ENCODE results near the gene FMNL1.

Gene FMNL1

GRCh38 chr17:45266372-45266926 lies 44.8 kb downstream of the FMNL1 start:
- Histone ChIP-seq H3K4me1 (ENCODE audit: insufficient read depth, low read length) (peaks cover 7% of the 10 kb centered on the region), H3K9me3 (ENCODE audit: insufficient read depth, low read length, severe bottlenecking) (no peaks in the 10 kb centered on the region), H3K79me2 (ENCODE audit: insufficient read depth, low read length) (no peaks in the 10 kb centered on the region), H3K36me3 (ENCODE audit: insufficient read depth, low read length) (peaks cover 82% of the 10 kb centered on the region), H3K27me3 (ENCODE audit: insufficient read depth, low read length, poor library complexity) (no peaks in the 10 kb centered on the region), H3K4me3 (ENCODE audit: low read depth in 1 of 2, low read length in 2 of 2) (no peak overlapping the region), H3K27ac (ENCODE audit: low read length) (no peak overlapping the region), H3K9ac (ENCODE audit: low read depth, low read length) (no peak overlapping the region), H3K4me2 (ENCODE audit: insufficient read depth, low read length) (no peak overlapping the region), H4K20me1 (ENCODE audit: insufficient read depth, low read length) (no peaks in the 10 kb centered on the region), H2AFZ (ENCODE audit: low read depth, low read length) (no peak overlapping the region)
- DNase-seq (no peak), ATAC-seq (ENCODE audit: insufficient read depth, low read depth) (no peak)
- TF ChIP-seq EZH2 (IDR thresholded peaks at IDR 0.05; ENCODE audit: borderline replicate concordance, low read depth, low read length, severe bottlenecking), result no peak
- TF ChIP-seq, protein P1, sequence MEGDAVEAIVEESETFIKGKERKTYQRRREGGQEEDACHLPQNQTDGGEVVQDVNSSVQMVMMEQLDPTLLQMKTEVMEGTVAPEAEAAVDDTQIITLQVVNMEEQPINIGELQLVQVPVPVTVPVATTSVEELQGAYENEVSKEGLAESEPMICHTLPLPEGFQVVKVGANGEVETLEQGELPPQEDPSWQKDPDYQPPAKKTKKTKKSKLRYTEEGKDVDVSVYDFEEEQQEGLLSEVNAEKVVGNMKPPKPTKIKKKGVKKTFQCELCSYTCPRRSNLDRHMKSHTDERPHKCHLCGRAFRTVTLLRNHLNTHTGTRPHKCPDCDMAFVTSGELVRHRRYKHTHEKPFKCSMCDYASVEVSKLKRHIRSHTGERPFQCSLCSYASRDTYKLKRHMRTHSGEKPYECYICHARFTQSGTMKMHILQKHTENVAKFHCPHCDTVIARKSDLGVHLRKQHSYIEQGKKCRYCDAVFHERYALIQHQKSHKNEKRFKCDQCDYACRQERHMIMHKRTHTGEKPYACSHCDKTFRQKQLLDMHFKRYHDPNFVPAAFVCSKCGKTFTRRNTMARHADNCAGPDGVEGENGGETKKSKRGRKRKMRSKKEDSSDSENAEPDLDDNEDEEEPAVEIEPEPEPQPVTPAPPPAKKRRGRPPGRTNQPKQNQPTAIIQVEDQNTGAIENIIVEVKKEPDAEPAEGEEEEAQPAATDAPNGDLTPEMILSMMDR (IDR thresholded peaks at IDR 0.05; ENCODE audit: borderline replicate concordance, extremely low read depth, low read length, poor library complexity, severe bottlenecking), result no peak

DNA sequence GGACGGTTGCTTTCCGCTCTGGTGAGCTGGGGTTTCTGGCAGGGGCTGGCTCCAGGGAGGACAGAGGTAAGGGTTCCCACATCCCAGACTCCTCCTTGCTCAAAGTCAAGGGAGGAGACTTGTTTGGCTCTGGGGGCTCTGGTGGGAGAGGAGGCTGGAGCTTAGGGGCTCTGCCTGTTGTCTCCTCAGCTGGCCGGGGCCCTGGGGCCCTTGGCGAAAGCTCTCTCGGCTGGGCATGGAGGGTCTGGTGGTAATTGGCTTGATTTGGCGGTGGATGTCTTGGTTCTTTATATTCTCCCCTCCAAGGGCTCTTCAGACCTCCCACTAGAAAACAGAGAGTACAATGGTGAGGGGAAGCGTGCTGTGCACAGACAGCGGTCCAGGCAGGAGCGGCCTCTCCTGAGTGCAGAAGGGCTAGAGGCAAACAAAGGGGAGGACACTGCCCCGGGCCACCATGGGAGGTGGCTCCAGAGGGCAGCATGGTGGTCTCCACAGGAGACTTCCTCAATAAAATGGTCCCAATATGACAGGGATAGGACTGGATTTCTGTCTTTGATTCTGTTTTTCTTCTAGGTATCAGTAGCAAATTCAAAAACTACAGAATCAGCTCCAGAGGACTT lies 45.9 kb downstream of the FMNL1 start:
- H3K27me3 ChIP-seq (ENCODE audit: insufficient read depth, low read length, poor library complexity), result no peaks in the 10 kb centered on the region
- H2AFZ ChIP-seq (ENCODE audit: low read depth, low read length), result no peak overlapping the region
- ATAC-seq (ENCODE audit: insufficient read depth, low read depth) (no peak), DNase-seq (no peak)
- H3K79me2 ChIP-seq (ENCODE audit: insufficient read depth, low read length), result no peaks in the 10 kb centered on the region
- TF ChIP-seq EZH2 (IDR thresholded peaks at IDR 0.05; ENCODE audit: borderline replicate concordance, low read depth, low read length, severe bottlenecking), result no peak
- TF ChIP-seq, protein P1 (IDR thresholded peaks at IDR 0.05; ENCODE audit: borderline replicate concordance, extremely low read depth, low read length, poor library complexity, severe bottlenecking), result no peak
- no peak overlapping the region for H3K4me2 ChIP-seq (ENCODE audit: insufficient read depth, low read length)
- H3K9me3 ChIP-seq (ENCODE audit: insufficient read depth, low read length, severe bottlenecking), result no peaks in the 10 kb centered on the region
- peaks cover 3% of the 10 kb centered on the region for H3K4me1 ChIP-seq (ENCODE audit: insufficient read depth, low read length)
- no peaks in the 10 kb centered on the region for H4K20me1 ChIP-seq (ENCODE audit: insufficient read depth, low read length)
- no peak overlapping the region for H3K9ac ChIP-seq (ENCODE audit: low read depth, low read length)
- peaks cover 89% of the 10 kb centered on the region for H3K36me3 ChIP-seq (ENCODE audit: insufficient read depth, low read length)
- no peak overlapping the region for H3K4me3 ChIP-seq (ENCODE audit: low read depth in 1 of 2, low read length in 2 of 2)
- H3K27ac ChIP-seq (ENCODE audit: low read length), result no peak overlapping the region

DNA sequence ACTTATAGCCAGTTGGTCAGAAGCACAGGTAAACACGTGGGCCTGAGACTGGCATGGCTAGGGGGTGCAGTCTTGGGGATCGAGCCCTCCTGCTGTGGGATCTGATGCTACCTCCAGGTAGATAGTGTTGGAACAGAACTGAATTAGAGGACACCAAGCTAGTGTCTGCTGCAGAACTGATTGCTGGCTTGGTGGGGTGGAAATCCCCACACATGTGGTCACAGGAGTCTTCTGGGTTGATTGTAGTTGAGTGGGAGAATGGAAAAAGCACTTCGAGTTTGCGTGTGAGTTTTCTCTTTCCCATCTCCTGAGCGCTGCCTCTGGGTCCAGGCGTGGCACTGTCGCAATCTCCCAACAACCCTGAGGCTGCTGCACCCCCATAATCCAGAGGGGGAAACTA lies 48.2 kb downstream of the FMNL1 start:
- Histone ChIP-seq H3K4me1 (ENCODE audit: insufficient read depth, low read length) (no peaks in the 10 kb centered on the region), H3K9me3 (ENCODE audit: insufficient read depth, low read length, severe bottlenecking) (no peaks in the 10 kb centered on the region), H3K27me3 (ENCODE audit: insufficient read depth, low read length, poor library complexity) (no peaks in the 10 kb centered on the region), H3K27ac (ENCODE audit: low read length) (no peak overlapping the region), H3K4me2 (ENCODE audit: insufficient read depth, low read length) (no peak overlapping the region), H4K20me1 (ENCODE audit: insufficient read depth, low read length) (no peaks in the 10 kb centered on the region), H3K9ac (ENCODE audit: low read depth, low read length) (no peak overlapping the region), H3K36me3 (ENCODE audit: insufficient read depth, low read length) (peaks cover 86% of the 10 kb centered on the region), H3K4me3 (ENCODE audit: low read depth in 1 of 2, low read length in 2 of 2) (no peak overlapping the region), H3K79me2 (ENCODE audit: insufficient read depth, low read length) (no peaks in the 10 kb centered on the region), H2AFZ (ENCODE audit: low read depth, low read length) (no peak overlapping the region)
- DNase-seq (no peak), ATAC-seq (ENCODE audit: insufficient read depth, low read depth) (no peak)
- TF ChIP-seq, protein P1 (IDR thresholded peaks at IDR 0.05; ENCODE audit: borderline replicate concordance, extremely low read depth, low read length, poor library complexity, severe bottlenecking), result no peak
- no peak for TF ChIP-seq EZH2 (IDR thresholded peaks at IDR 0.05; ENCODE audit: borderline replicate concordance, low read depth, low read length, severe bottlenecking)
